Activated naive CD8-positive, alpha-beta T cell treated with anti-CD3 and anti-CD28 coated beads for 36 hours (primary cell): ENCODE data around the gene EVPL. TPM values are rescaled to one million over a fixed set of nuclear protein-coding genes. Genes with fewer than 3 reads are reported as not detected.
A peak's percentile ranks its signal among the peaks of the same experiment; 100 is the strongest.
"Not testable (repeated sequence)": the region's sequence is repeated elsewhere in the genome, so short reads cannot be mapped to it uniquely, and the experiment has no call there.

ENCODE experiments used
- DNase-seq: peaks from one replicate; pipeline ENCODE4 v3.0.0; 2021
- H3K27ac Mint-ChIP-seq: one replicate; pipeline ENCODE4 v1.8.0; 2022; ENCODE audit warnings: mild to moderate bottlenecking, moderate library complexity, mixed read lengths
- H3K27me3 Mint-ChIP-seq: one replicate; pipeline ENCODE4 v1.8.0; 2022; ENCODE audit warnings: mild to moderate bottlenecking, mixed read lengths
- H3K36me3 Mint-ChIP-seq: one replicate; pipeline ENCODE4 v1.8.0; 2021; ENCODE audit warnings: mild to moderate bottlenecking, mixed read lengths
- H3K4me1 Mint-ChIP-seq: one replicate; pipeline ENCODE4 v1.8.0; 2021; ENCODE audit warnings: mixed read lengths
- H3K4me3 Mint-ChIP-seq: one replicate; pipeline ENCODE4 v1.8.0; 2022; ENCODE audit warnings: mild to moderate bottlenecking, moderate library complexity, mixed read lengths
- H3K9me3 Mint-ChIP-seq: one replicate; pipeline ENCODE4 v1.8.0; 2022; ENCODE audit warnings: mixed read lengths
- total RNA-seq, 2 experiments: library from RNA; stranded (reverse); gene quantifications; one replicate each; pipeline ENCODE4 v1.2.3, GENCODE V29; 2021

Gene EVPL
- total RNA-seq, 2 experiments from 2014 or later: 2.0 to 2.5 TPM

GRCh38 chr17:76051561-76051960 lies 24.5 kb upstream of the EVPL start:
- H3K27me3 Mint-ChIP-seq: no peaks in the 10 kb centered on the region
- H3K36me3 Mint-ChIP-seq: peaks cover 22% of the 10 kb centered on the region
- no peak overlapping the region for H3K4me3 Mint-ChIP-seq
- peaks cover 14% of the 10 kb centered on the region for H3K4me1 Mint-ChIP-seq
- H3K27ac Mint-ChIP-seq: no peak overlapping the region
- H3K9me3 Mint-ChIP-seq: no peaks in the 10 kb centered on the region
- no peak for DNase-seq

- no peak for DNase-seq
- Mint-ChIP-seq H3K4me1 (peaks cover 14% of the 10 kb centered on the region), H3K36me3 (peaks cover 18% of the 10 kb centered on the region), H3K27me3 (no peaks in the 10 kb centered on the region), H3K9me3 (no peaks in the 10 kb centered on the region), H3K4me3 (no peak overlapping the region), H3K27ac (no peak overlapping the region)
These were observed 23.7 kb upstream of the EVPL start for GRCh38 chr17:76050538-76051467.

- Mint-ChIP-seq H3K27ac (peak overlapping the region; percentile 46), H3K9me3 (no peaks in the 10 kb centered on the region), H3K36me3 (peaks cover 21% of the 10 kb centered on the region), H3K27me3 (no peaks in the 10 kb centered on the region), H3K4me3 (no peak overlapping the region), H3K4me1 (peaks cover 14% of the 10 kb centered on the region)
- no peak for DNase-seq
These were observed 22.9 kb upstream of the EVPL start for GRCh38 chr17:76049836-76050537.

GRCh38 chr17:76049239-76049638 lies 22.1 kb upstream of the EVPL start:
- Mint-ChIP-seq H3K27me3 (no peaks in the 10 kb centered on the region), H3K36me3 (peaks cover 24% of the 10 kb centered on the region), H3K4me1 (peaks cover 14% of the 10 kb centered on the region), H3K9me3 (no peaks in the 10 kb centered on the region), H3K27ac (peak overlapping the region; percentile 21), H3K4me3 (no peak overlapping the region)
- no peak for DNase-seq

- peaks cover 28% of the 10 kb centered on the region for H3K36me3 Mint-ChIP-seq
- H3K27me3 Mint-ChIP-seq: no peaks in the 10 kb centered on the region
- no peak overlapping the region for H3K4me3 Mint-ChIP-seq
- H3K9me3 Mint-ChIP-seq: no peaks in the 10 kb centered on the region
- no peak for DNase-seq
- H3K27ac Mint-ChIP-seq: peak overlapping the region; percentile 21
- H3K4me1 Mint-ChIP-seq: peaks cover 9% of the 10 kb centered on the region
These were observed 21.6 kb upstream of the EVPL start for GRCh38 chr17:76048711-76049110.

GRCh38 chr17:76048025-76048605 lies 21.0 kb upstream of the EVPL start:
- DNase-seq: no peak
- H3K27ac Mint-ChIP-seq: peak overlapping the region; percentile 47
- H3K9me3 Mint-ChIP-seq: no peaks in the 10 kb centered on the region
- peaks cover 31% of the 10 kb centered on the region for H3K36me3 Mint-ChIP-seq
- no peak overlapping the region for H3K4me3 Mint-ChIP-seq
- peaks cover 6% of the 10 kb centered on the region for H3K4me1 Mint-ChIP-seq
- no peaks in the 10 kb centered on the region for H3K27me3 Mint-ChIP-seq

- Mint-ChIP-seq H3K4me3 (no peak overlapping the region), H3K27me3 (no peaks in the 10 kb centered on the region), H3K36me3 (peaks cover 33% of the 10 kb centered on the region), H3K4me1 (peaks cover 6% of the 10 kb centered on the region), H3K27ac (no peak overlapping the region), H3K9me3 (no peaks in the 10 kb centered on the region)
- DNase-seq: no peak
These were observed 19.0 kb upstream of the EVPL start for GRCh38 chr17:76046064-76046463.

- H3K4me3 Mint-ChIP-seq, H3K27ac Mint-ChIP-seq, H3K4me1 Mint-ChIP-seq, H3K27me3 Mint-ChIP-seq, H3K9me3 Mint-ChIP-seq, DNase-seq: not testable (repeated sequence)
- H3K36me3 Mint-ChIP-seq: peaks cover 33% of the 10 kb centered on the region
These were observed 17.4 kb upstream of the EVPL start for GRCh38 chr17:76044475-76045007.

GRCh38 chr17:76042868-76043267 lies 15.8 kb upstream of the EVPL start:
- not testable (repeated sequence) for DNase-seq, H3K4me3 Mint-ChIP-seq, H3K27me3 Mint-ChIP-seq, H3K4me1 Mint-ChIP-seq, H3K27ac Mint-ChIP-seq, H3K9me3 Mint-ChIP-seq
- peaks cover 26% of the 10 kb centered on the region for H3K36me3 Mint-ChIP-seq

GRCh38 chr17:76040376-76040775 lies 13.3 kb upstream of the EVPL start:
- H3K4me3 Mint-ChIP-seq: no peak overlapping the region
- H3K27ac Mint-ChIP-seq: no peak overlapping the region
- peaks cover 4% of the 10 kb centered on the region for H3K4me1 Mint-ChIP-seq
- no peaks in the 10 kb centered on the region for H3K27me3 Mint-ChIP-seq
- peaks cover 25% of the 10 kb centered on the region for H3K36me3 Mint-ChIP-seq
- no peaks in the 10 kb centered on the region for H3K9me3 Mint-ChIP-seq
- no peak for DNase-seq

GRCh38 chr17:76039121-76039520 lies 12.0 kb upstream of the EVPL start:
- no peaks in the 10 kb centered on the region for H3K9me3 Mint-ChIP-seq
- peaks cover 6% of the 10 kb centered on the region for H3K4me1 Mint-ChIP-seq
- peaks cover 20% of the 10 kb centered on the region for H3K36me3 Mint-ChIP-seq
- peak overlapping the region; percentile 17 for H3K27ac Mint-ChIP-seq
- DNase-seq: no peak
- no peaks in the 10 kb centered on the region for H3K27me3 Mint-ChIP-seq
- H3K4me3 Mint-ChIP-seq: no peak overlapping the region

GRCh38 chr17:76038050-76038449 lies 10.9 kb upstream of the EVPL start:
- Mint-ChIP-seq H3K27ac (peak overlapping the region; percentile 59), H3K9me3 (no peaks in the 10 kb centered on the region), H3K36me3 (peaks cover 14% of the 10 kb centered on the region), H3K27me3 (no peaks in the 10 kb centered on the region), H3K4me3 (no peak overlapping the region), H3K4me1 (peaks cover 10% of the 10 kb centered on the region)
- DNase-seq: no peak

GRCh38 chr17:76036497-76037261 lies 9.6 kb upstream of the EVPL start:
- DNase-seq: no peak
- Mint-ChIP-seq H3K9me3 (no peaks in the 10 kb centered on the region), H3K27me3 (no peaks in the 10 kb centered on the region), H3K4me1 (peaks cover 12% of the 10 kb centered on the region), H3K36me3 (peaks cover 12% of the 10 kb centered on the region), H3K4me3 (no peak overlapping the region), H3K27ac (no peak overlapping the region)

GRCh38 chr17:76034428-76035350 lies 7.6 kb upstream of the EVPL start:
- no peak for DNase-seq
- Mint-ChIP-seq H3K9me3 (no peaks in the 10 kb centered on the region), H3K4me1 (peaks cover 18% of the 10 kb centered on the region), H3K27ac (no peak overlapping the region), H3K4me3 (no peak overlapping the region), H3K27me3 (no peaks in the 10 kb centered on the region), H3K36me3 (peaks cover 8% of the 10 kb centered on the region)
